ENCODE results near the gene SKIL.

The SKIL gene

DNA sequence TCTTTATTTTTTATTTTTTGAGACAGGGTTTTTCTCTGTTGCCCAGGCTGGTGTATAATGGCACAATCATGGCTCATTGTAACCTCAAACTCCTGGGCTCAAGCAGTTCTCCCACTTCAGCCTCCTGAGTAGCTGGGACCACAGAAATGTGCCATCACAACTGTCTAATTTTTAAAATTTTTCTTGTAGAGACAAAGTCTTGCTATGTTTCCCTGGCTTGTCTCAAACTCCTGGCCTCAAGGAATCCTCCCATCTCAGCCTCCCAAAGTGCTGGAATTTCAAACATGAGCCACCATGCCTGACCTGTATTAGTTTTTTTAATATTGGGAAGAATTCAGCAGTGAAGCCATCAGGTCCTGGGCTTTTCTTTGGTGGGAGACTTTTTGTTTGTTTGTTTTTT lies 47.6 kb downstream of the SKIL start:
- DNase-seq = no peak

DNA sequence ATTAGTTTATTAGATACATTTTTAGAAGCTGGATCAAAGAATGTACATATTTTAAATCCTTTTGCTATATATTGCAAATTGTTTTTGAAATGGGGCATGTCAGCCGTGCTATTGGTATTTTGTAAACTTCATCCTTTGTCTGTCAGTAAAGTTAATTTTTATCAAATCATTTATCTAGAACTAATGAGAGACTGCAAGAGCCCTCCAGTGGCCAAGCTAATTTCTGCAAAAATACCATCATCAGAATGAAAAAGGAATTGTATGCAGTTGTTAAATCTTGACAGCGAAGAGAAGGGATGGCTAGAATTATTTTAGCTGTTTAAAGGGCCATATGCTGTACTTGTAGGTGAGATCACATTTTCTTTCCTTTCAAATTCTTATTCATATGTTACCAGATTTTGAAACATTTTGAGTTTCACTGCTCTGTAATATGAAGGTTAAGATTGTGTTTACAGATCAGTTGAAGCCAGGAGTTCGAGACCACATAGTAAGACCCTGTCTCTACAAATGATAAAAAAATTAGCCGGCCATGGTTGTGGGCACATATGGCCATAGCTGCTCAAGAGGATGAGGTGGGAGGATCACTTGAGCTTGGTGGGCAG lies 53.0 kb downstream of the SKIL start:
- peak; percentile 39 to 43 for DNase-seq

DNA sequence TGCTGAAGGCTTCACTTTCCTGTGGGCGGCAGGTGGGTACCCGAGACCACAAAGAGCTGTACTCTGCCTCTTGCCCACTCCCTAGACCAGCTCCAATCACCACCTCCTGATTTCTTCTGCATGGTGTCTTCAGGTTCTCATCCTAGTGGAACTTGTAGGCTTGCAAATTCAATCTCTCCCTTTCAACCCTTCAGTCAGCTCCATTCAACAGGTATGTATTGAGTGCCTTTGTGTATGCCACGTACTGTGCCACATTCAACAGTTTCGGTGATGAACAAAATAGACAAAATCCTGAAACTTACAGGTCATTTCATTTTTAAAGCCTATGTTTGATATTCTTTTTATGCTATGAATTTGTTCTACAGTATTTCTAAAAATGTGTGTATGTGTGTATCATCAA lies 55.8 kb downstream of the SKIL start:
- DNase-seq = no peak

DNA sequence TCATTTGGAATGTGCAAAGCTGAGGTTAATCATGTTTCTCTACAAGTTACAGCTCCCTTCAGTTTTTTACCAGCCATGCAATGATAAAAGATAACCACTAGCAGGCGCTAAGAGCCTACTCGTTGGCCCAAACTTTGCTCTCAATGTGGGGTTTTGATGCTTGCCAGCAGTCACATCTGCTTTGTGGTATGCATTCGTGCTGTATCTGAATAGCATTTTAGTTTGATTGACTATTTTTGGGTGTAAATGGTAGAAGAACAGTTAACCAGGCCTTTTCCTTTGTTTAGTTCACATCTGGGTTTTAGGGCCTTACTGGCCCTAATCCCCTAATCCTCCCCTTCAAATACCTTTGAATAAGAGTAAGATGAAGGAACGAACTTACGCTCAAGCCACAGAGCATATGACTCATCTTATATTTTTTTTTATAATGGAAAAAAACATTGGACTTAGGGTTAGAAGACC lies 56.7 kb downstream of the SKIL start:
- peak; percentile 64 to 65 for DNase-seq

DNA sequence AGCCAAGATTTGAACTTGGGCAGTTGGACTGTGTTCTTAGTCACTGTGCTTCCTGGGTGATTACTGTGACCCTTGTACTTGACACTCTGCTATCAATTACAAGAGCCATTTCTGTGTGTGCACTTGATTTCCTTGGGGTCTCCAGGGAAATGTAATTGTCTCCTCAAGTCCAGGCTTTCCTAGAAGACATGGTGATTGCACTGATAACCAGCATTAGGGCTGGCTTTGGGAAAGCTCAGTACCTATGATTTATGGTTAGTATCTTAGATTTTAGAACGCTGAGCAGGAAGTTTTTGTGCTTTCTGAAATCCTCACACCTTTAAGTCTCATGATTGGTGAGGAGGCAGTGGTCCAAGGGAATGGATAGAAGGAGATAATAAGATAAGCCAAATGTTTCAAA lies 59.6 kb downstream of the SKIL start:
- no peak for DNase-seq

DNA sequence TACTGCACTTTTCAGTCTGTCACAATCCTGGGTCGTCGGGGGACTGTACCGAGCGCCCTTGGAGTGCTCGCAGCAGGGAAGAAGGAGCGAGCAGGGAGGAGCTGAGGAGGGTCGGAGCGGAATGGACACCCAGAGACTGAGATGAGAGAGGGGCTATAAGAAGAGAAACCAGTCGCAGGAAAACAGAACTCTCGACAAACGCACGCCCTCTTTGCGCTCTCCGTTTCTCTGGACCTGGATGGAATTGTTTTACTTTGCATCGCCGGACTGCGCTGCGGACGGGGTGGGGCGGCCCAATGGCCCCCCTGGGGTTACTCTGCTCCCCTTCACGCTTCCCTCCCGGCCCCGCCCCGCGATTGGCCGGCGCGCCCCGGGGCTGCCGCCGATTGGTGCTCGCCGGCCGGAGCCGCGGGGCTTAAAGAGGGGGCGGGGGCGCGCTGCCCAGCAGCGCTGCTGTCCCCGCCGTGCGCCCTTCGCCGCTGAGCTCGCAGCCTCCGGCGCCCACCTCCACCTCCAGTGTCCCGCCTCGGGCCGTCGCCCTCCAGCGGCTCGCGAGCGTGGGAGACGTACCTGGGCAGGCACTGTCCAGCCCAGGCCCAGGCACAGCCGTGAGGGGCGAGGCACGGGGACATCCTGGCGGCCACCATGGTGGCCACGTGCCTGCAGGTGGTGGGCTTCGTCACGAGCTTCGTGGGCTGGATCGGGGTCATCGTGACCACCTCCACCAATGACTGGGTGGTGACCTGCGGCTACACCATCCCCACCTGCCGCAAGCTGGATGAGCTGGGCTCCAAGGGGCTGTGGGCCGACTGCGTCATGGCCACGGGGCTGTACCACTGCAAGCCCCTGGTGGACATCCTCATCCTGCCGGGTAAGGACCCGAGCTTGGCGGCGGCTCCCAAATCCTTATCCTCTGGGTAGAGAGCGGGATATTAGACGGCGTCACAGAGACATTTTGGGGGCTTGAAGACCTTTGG lies 61.2 kb downstream of the SKIL start, which contains the start of gene CLDN11:
Gene CLDN11 (plus strand): TSS at position 447 of the 977 bp plus-strand sequence. CDS start 199 bp downstream, at position 646.
- DNase-seq = no peak

DNA sequence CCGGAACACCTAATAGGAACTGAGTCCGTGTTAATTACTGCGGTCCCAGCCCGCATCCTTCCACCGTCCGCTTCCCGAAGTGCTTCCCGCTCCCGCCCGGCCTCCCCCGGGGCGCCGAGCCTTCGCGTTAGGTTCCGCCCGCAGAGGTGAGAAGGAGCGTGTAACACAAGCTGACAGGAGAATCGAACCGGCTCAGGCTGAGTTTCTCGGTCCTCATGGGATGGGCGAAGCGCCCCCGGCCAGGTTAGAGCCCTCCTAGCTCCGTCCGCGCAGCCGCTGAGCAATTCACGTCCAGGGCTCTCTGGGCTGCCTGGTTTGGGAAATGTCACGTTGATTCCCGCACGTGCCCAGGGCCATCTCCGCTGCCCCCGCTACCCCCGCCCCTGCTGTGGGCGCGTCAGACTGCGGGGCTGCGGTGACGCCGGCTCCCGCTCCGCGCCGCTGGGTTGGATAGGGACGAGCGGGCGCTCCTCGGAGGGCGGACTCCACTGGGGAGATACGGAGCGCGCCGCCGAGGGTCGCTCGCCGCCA lies 62.1 kb downstream of the SKIL start:
- DNase-seq = no peak

DNA sequence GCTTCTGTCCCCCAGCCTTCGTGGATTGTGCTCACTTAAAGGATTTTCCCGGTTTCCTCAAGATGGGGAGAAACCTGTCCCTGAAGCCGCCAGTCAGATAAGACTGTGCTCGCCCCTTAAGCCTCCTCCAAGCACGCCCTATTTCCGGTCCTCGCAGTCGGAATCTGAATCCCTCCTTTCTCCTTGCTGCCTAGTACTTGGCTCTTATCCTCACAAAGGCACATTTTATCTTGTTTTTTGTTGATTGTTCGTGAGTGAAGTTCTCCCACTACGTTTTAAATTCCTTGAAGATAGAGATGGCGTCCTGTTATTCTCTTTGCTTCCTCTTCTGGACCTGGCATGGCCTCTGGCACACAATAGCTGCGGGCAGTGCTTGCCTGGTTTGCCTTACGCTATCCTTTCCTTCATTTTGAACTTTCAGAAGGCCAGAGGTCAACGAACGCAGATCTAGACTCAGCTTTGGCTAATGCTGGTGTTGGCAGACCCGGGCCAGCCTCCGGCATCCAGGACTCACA lies 62.8 kb downstream of the SKIL start:
- no peak for DNase-seq

DNA sequence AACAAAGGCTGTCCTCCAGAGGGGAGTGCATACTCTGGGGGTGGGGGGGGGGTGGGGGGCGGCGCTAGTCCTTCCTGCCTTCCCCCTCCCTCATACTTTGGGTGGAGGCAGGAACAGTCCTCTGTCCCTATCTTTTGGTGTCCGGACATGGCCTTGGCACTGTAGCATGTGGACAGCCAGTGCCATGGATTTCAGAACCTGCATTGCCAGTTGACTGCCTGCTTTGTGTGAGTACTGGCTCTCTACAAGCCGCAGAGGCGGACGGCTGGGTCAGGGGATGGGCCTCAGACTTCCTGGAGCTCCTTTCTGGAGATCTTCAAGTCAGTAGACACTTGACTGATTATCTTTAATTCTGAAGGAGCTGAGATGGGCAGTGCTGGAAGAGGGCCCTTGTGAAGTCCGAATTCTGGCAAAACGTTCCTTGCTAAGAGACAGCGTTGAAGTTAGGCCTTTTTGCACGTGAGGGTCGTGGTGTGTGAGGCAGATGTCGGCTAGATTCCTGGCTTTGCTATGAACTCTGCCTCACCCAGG lies 63.7 kb downstream of the SKIL start:
- DNase-seq = no peak

DNA sequence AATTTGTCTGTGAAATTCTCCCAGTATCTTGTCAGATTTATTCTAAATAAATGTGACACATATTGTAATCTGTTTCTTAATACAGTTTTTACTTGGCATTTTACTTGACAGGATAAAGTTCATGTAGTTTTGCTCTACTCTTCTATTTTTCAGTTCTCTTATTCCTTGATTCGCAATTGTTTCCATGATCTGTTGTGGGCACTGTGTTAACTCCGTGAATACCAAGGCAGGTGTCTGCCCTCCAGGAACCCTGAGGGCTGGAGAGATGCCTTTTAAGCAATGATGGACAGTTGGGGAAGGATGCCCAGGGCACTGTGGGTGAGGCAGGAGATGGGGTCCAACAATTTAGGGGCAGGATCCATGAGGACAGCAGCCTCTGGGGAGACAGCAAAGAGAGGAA lies 64.2 kb downstream of the SKIL start:
- DNase-seq = no peak

DNA sequence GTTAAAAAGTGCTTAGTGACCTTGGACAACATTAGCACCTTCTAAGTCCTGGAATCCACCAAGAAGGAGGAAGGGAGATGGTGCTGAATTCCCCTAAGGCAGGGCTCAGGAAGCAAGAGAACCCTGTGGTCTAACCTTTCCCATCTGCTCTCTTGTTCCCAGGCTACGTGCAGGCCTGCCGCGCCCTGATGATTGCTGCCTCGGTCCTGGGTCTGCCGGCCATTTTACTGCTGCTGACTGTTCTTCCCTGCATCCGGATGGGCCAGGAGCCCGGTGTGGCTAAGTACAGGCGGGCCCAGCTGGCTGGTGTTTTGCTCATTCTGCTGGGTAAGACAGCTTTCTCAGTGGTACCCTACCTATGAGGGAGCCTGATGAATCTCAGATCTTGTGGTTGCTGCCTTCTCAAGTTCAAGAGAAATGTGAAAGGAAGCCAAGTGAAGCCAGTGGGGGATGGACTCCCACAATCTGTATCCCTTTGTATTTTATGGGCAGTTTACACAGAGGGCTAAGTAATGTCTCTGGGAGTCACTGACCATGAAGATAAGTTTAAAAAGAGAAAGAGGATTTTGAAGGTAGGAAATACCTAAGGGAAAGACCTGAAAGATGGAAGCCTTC lies 65.6 kb downstream of the SKIL start:
- DNase-seq = no peak

DNA sequence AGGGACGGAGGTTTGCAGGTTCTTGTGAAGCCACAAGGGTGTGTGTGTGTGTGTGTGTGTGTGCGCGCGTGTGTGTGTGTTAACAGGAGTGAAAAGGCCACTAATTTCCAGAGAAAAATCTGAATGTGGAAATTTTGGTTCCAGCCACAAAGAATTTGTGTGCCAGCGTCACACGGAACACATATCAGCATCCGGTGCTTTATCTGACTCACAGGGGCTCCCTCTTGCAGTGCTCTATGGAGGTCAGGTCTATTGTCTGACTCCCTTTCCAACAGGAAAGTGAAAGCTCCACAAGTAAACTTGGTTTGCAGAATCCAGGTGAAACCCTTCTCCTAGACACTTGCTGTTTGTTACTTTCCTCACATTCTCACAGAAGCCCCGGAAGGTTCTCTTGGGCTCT lies 67.4 kb downstream of the SKIL start:
- DNase-seq = no peak

DNA sequence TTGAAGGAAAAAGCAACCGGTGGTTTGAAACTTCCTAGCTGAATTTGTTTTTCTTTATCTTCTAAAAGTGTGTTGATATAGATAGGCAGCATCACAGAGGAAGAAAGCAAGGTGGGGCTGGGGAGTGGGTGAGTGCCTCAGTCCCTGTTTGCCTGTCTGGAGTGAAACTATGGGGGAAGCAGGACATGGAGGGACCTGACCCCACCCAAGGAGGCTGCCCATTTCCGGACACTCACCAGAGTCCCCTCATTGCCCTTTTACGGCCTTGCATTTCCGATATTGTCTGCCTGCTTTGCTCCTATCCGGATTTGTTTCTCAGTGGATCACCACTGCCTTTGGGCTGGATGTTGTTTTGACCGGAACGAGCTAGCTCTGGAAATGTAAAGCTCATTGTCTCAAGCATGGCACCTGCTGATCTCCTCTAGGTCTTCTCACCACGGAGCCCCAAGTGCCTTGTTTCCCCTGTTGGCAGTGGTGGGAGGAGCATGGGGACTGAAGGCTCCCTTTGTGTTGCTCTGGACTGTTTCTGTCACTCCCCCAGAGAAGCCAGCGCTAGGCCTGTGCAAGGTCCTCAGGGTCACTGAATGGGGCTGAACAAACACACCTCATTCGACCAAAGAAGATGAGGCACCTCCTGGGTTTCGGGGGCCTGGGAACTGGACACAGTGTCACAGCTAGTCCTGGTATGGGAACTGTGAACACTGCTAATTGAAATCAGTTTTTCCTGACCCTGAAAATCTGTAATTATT lies 68.2 kb downstream of the SKIL start:
- DNase-seq = no peak

DNA sequence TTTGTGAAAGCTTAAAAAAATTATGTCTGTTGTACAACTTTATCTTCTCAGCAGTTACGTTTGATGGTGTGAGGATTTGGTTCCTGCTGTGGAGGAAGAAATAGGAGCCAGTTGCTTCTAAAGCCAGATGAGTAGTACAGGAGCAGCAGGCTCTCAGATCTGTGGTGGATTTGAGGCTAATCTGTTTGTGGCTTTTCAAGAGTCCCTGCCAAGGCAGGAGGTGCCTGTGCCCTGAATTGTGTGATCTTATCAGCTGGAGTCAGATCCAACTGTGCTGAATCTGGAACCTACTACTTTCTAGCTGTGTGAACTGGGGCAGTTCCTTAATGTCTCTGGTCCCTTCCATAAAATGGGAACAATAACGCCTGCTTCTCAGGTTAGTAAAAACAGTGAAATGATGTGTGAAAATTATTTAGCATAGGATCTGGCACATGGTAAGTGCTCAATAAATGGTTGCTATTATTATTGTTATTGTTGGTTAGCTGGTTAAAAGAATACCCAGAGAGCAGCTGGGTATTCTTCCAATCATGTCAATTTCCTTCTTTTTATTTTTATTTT lies 68.8 kb downstream of the SKIL start:
- DNase-seq = no peak

DNA sequence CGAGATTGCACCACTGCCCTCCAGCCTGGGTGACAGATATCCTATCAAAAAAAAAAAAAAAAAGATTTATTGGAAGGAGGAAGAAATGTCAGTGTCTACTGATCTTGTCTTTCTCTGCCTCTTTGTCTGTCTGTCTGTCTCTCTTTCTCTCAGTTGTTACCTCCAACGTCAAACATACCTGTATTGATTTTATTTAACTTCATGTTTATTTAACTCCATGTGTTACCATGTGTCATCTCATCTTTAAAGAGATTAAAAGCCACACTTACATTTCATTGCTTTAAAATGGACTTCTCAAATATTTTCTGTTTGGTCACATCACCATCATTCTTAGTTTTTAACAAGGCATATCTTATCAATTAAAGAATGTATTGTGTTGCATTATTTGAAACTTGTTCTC lies 70.6 kb downstream of the SKIL start:
- no peak for DNase-seq

DNA sequence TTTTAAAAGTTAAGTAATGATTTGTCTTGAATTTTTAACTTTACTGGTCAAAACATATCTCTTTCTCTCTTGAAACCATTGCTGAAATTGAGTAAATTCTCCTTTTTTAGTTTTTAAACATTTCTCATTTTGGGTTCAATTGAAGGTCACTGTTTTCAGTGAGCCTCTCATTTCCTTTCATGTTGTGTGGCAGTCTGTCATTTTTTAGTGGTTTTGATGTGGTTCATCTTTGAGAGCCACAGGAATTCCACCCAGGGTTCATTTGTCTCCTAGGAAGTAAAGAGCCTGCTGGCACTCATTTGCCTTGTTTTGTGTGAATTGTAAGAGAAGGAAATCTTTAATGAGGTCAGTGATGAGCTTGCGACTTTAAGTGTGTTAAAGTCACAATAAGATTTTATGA lies 71.5 kb downstream of the SKIL start:
- DNase-seq = no peak

DNA sequence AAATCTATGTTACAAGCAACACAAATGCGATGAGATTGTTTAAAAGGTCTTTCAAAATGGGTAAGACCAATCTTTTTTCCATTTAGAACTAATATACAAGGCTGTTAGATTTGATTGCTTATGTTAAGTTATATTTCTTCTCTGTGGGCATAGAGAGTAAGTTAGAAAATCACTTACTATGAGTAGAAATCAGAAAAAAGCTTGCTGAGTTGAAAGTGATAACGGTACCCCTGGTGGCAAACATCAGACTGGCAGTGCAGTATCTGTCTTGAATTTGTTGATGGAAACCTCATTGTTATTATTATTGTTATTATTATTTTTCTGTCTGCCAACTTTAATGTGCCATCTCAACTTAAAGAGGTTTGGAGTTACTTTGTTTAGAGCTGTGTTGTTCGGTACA lies 73.5 kb downstream of the SKIL start:
- DNase-seq = no peak

DNA sequence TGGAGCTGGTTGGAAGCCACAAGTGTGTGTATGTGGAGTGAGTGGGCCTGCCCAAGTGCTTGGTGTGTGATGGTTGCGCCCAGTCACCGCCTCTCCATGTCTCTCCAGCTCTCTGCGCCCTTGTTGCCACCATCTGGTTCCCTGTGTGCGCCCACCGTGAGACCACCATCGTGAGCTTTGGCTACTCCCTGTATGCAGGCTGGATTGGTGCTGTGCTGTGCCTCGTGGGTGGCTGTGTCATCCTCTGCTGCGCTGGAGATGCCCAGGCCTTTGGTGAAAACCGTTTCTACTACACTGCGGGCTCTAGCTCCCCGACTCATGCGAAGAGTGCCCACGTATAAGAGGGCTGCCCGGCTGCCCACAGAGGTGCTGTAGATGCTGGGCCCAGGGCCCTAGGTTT lies 74.9 kb downstream of the SKIL start:
- DNase-seq = no peak

DNA sequence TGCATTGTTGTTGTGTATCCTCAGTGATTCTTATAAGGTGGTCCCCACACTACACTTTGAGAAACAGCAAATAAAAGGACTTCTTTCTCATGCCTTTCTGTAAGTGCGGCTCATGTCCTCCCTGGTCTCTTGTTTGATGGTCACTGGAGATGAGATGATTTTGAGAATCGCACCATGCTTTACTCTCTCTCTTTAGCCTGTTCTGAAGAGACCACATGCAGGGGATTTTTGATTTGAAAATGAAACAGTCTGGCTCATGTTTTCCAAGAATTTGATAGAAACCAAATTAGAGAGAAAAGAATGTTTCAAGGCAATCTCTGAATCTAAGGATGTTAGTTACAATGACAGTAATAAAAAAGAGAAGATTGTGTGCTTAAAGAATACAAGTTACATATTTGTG lies 79.2 kb downstream of the SKIL start:
- no peak for DNase-seq

DNA sequence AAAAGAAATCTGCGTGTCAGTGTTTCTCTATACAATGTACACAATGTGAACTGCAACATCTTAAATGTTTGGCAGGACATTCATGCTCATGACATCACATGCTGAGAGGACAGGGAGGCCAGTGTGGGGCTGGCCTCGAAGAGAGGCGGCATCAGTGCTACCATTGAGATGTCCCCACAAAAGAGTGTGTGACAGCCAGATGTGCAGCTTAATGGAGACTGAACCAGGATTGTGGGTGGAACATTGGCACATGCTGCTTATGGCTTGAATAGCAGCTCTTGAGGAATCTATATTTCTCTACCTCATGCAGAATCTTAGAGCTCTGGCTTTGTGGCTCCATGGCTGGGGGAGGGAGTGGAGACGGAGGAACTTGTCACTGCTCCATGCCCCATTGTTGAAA lies 79.7 kb downstream of the SKIL start:
- no peak for DNase-seq

DNA sequence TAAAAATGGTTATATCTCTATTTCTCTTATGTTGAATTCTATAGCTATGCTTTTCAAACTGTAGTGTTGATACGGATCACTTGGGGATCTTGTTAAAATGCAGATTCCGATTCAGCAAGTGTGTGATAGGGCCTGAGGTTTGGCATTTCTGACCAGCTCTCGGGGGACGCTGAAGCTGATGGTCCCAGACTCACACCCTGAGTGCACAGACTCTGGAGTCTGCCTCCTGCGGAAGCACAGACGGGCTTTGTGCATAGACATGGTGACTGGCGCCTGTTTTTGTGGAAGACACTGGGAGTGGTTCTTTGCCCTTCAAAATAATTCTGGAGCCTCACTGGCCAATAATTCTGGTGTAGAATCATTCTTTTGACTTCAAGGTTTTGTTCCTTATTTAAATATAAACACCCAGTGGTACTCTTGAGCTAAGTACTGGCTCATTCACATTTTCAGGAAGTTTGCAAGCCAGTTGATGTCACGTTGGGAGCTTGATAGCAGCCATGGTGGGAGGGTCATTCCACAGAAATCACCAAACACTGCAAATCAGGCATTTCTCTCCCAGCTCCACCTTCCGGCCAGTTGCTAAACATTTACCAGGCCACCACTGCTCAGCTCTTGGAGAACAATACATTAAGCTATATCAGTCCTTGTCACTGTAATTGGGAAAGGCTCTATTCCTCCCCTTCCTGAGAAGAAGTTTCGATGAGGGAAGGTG lies 80.3 kb downstream of the SKIL start:
- DNase-seq = no peak

Measured in AML-193 (cell line).